Loucy (cell line): ENCODE data around the gene TYW5.

Experiments
- EZH2phosphoT487 ChIP-seq: fragments of 200-600 bp; IDR thresholded peaks from 2 replicates; pipeline ENCODE4 v1.6.1; 2018; ENCODE audit warnings: antibody characterized with exemption, mild to moderate bottlenecking, moderate library complexity, borderline replicate concordance
- TF ChIP-seq, protein P1 (sequence below): fragments of 200-600 bp; sonication (generic); conservative IDR thresholded peaks from 2 replicates; pipeline ENCODE4 v1.5.1; 2014; ENCODE audit warnings: mild to moderate bottlenecking, antibody characterized with exemption, low read length

DNA sequence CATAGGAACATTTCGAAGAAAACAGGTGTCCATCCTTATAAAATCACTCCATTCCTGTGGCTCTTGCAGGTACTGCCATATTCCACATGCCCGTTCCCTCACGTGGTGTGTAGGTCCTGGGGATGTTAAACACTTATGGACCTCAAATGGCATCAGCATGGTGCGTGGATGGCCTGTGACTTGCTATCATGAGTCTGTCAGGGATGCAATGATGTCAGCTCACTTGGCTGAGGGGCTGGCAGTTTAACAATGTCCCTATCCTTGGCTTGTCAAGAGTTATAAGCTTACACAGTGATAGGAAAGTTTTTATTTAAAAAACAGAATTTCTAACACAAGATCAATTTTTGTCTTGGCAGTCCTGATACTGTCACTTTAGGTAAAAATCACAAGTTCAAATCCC, 28.9 kb upstream of the TYW5 start:
- TF ChIP-seq, protein P1, sequence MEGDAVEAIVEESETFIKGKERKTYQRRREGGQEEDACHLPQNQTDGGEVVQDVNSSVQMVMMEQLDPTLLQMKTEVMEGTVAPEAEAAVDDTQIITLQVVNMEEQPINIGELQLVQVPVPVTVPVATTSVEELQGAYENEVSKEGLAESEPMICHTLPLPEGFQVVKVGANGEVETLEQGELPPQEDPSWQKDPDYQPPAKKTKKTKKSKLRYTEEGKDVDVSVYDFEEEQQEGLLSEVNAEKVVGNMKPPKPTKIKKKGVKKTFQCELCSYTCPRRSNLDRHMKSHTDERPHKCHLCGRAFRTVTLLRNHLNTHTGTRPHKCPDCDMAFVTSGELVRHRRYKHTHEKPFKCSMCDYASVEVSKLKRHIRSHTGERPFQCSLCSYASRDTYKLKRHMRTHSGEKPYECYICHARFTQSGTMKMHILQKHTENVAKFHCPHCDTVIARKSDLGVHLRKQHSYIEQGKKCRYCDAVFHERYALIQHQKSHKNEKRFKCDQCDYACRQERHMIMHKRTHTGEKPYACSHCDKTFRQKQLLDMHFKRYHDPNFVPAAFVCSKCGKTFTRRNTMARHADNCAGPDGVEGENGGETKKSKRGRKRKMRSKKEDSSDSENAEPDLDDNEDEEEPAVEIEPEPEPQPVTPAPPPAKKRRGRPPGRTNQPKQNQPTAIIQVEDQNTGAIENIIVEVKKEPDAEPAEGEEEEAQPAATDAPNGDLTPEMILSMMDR, result no peak
- no peak for TF ChIP-seq EZH2phosphoT487
